Muscle of arm (tissue), 12 donors: ENCODE results near the gene DNA2. TPM values are rescaled to one million over a fixed set of nuclear protein-coding genes. Genes with fewer than 3 reads are reported as not detected.

Experiments used
- DNase-seq: peaks from one replicate; pipeline ENCODE4 v3.0.0-alpha.2; 2013
- polyA plus RNA-seq, 12 donors: library from polyadenylated mRNA; unstranded; fragments of 120-200 nt; gene quantifications; one replicate each; pipeline ENCODE4 v1.2.1, GENCODE V29; 2013; ENCODE audit not compliant: insufficient read length in 12 of 12

DNA2 gene
- polyA plus RNA-seq, 12 donors, result 2.6 to 9.1 (median 6.9) TPM; not detected in 1

DNA sequence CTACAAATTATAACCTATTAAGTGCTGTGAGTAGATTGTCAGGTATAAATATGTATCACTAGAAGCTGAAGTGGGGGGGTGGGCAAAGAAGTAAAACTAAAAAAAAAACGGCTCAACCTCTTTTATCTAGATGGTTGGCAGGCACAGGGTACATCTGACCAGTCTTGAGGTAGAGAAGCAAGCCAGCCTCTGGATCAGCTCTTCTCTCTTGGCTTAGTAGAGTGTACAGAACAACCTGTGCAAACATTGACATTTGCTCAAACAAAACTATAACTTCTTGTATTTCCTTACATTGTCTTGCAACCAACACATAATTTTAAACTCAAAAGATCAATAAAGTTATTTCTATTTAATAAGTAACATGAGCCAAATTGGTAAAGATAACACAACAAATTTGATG lies 25.6 kb downstream of the DNA2 start:
- no peak for DNase-seq

DNA sequence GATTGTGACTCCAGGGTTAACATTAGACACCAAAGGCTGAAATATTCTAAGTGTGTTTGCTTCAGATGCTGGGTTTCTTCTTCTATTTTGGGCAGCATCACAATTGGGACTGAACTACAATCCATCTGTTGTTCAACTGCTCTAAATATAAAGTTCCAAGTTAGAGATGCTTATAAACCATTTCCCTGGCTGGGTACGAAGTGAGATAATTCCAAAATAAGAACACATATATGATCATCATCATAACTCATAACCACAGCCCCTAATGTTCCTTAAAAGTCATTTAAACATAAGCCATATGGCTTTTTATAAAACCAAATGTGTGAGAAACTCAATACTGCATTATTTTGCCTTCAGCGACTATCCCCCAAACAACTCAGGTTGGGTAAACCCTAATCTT lies 28.8 kb downstream of the DNA2 start:
- no peak for DNase-seq

DNA sequence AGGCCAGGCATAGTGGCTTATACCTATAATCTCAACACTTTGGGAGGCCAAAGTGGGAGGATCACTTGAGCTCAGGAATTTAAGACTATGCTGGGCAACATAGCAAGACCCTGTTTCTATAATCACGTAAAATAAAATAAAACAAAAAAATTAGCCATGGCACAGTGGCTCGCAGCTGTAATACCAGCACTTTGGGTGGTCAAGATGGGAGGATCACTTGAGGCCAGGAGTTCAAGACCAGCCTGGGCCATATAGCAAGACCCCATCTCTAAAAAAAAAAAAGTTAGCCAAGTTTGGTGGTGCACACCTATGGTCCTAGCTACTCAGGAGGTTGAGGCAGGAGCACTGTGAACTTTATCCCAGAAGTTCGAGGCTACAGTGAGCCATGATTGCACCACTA lies 30.9 kb downstream of the DNA2 start:
- DNase-seq, result no peak

DNA sequence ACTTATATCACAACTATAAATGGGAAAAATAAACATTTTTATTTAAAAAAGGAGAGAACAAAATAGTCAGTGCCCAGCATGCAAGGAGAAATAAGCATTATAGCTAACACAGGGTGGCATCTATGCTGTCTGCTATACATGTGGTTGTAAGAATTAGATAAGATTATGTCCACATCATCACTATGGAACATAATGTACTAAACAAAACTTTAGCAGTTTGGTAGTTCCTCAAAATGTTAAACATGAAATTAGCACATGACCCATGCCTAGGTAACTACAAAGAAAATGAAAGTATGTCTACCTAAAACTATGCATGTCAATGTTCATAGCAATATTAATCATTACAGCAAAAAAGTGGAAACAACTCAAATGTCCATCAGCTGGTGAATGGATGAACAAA lies 36.0 kb downstream of the DNA2 start:
- DNase-seq, result no peak

DNA sequence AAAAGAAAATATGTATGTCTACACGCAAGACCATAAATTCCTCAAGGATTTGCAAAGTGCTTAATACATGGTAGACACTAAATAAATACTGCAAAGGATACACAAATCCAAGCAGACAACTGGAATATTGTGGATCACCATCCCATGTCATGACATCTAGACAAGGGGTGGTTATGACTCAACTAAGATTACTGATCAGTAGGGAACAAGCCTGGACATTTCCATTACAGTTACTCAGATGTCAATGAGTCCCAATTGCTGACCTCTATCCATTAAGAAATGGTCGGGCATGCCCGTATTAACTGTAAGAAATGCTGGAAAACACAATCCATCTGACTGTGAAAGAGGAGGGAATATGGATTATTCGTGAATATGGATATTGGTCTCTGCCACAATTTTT lies 37.1 kb downstream of the DNA2 start:
- DNase-seq, result no peak

DNA sequence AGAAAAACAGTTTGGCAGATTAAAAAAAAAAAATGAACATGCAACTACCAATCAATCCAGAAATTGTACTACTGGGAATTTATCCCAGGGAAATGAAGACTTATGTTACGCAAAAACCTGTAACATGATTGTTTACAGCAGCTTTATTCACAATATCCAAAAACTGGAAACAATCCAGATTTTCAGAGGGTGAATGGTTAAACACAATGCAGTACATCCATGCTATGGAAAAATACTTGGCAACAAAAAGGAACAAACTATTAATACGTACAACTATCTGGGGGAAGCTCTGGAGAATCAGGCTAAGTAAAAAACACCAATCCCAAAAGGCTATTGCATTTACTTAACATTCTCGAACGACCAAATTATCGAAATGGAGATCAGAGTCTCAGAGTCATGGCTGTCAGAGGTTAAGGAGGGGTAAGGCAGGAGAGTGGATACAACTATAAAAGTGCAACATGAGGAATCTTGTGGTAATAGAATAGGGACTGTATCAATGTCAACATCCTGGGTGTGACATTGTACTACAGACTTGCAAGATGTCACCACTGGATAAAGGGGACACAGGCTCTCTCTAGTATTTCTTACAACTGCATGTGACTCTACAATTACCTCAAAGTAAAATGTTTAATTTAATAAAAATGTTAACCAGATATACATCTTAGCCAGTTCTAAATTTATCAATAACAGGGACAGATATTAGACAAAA lies 43.2 kb downstream of the DNA2 start:
- no peak for DNase-seq

DNA sequence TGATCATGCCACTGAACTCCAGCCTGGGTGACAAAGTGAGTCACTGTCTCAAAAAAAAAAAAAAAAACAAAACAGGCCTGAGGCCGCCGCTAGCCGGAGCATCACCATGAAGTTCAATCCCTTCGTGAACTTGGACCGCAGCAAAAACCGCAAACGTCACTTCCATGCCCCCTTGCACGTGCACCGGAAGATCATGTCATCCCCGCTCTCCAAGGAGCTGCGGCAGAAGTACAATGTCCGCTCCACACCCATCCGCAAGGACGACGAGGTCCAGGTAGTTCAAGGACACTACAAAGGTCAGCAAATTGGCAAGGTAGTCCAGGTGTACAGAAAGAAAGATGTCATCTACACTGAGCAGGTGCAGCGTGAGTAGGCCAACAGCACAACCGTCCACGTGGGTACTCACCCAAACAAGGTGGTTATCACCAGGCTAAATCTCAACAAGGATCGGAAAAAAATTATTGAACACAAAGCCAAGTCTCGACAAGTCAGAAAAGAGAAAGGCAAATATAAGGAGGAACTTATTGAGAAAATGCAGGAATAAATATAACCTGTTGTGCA lies 47.2 kb downstream of the DNA2 start:
- DNase-seq, result no peak

DNA sequence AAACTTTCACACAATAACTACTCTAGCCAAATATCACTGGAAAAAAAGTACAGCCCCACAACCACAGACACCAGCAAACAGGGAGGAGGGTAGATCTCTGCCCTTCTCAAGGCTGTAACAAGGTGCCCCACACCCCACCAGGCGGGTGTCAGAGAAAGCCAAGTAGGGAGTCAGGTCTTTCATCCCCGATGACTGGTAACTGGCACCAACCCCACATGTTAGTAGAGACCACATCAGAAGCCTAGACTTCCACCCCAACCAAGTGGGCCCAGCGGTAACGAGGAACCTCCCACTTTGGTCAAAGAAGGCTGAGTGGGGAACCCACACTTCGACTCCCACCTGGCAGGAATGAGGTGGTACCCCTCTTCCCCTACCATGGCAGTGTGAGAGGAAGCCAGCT lies 48.3 kb downstream of the DNA2 start:
- DNase-seq, result no peak

DNA sequence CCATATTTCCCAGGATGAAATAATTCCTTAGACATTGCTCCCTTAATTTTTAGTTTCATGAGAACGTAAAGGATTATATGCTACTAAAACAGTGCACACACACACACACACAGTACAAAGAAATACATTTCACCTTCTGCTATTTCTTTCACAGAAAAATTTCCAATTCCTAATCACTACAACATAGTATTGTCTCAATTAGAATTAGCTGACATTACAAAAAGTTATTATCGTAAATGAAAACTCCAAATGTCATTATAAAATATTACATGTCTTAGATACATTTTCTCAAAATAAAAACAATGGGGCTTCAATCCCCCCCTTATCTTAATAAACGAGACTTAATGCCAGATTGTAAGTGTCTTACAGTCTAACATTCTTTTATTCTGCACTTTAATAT lies 52.4 kb downstream of the DNA2 start:
- DNase-seq, result no peak

DNA sequence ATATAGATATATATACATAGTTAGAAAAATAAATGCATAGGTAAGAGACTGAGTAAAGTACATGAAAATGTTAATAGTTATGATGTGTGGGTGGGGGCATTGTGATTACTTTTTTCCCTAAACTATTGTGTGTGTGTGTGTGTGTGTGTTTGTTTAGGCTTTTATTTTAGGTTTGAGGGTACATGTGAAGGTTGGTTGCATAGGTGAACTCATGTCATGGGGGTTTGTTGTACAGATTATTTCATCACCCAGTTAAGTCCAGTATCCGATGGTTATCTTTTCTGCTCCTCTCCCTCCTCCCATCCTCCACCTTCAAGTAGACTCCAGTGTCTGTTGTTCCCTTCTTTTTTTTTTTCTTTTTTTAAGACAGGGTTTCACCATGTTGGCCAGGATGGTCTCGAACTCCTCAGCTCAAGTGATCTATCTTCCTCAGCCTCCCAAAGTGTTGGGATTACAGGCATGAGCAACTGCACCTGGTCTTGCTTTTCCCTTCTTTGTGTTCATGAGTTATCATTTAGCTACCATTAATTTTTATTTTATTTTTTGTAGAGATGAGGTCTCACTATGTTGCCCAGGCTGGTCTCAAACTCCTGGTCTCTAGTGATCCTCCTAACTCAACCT lies 62.8 kb downstream of the DNA2 start:
- no peak for DNase-seq

DNA sequence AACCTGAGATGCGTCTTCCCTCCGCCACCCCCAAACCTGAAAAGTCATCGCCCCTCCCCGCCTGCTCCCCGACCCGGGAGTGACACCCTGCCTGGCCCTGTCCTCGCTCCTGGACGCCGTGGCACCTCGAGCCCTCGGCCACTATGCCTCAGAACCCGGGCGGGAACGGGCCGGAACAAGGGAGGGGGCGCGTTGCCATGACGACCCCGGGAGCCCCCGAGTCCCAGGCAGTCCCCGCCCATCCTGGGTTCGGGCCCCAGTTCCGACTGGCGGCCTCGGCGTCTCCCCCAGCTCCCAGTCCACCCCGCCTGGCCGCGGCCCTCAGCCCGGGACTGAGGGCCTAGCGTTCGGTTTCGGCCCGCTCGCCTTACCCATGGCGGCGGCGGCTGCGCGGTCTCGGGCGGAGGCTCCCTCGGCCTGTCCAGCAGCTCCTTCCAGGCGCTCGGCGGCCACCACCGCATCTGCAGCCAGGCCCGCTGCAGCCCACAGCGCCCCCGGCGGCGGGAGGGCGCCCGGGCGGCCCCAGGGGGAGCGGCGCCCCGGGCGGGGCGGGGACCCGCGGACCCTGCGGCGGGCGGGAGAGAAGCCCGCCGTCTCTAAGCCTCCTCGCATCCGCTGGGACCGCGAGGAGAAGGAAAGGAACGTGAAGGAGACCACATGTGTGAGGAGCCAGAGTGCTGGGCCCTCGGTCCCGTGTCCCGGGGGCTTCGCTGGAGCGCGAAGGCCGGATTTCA lies 64.8 kb downstream of the DNA2 start, which contains the start of gene RUFY2:
Gene RUFY2, minus strand, starts transcription at position 463 of the 734 bp plus-strand sequence. Its CDS starts 88 bp downstream, at position 375.
- DNase-seq, result peak; percentile 82

DNA sequence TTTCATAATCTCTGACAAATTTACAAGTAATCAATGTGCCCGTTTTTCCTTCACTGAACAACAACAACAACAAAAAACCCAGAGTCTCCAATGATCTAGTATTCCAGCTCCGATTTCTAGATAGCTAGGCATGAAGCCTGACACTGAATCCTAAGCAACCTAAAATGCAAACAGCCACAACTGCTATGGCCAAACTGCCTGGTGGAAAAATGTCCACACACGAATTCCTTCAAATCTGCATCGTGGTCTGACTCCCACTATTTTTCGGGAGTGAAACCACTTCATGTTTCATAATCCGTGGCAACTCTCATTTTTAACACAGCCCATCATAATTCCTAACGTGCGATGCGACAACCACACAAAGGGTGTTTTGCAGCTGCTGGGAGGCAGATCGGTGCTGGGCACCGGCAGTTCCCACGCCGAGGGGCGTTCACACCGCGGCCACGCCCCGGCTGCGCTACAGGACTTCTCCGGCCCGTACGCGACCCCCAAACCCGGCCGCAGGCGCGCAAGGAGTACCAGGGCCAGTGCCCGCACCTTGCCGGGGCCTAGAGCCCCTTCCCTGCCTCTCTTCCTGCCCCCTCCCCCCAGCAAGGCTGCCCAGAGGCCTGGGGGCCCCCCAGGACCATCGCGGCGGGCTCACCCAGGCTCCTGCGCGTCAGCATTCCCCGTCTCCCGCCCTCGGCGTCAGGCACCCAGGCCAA lies 65.5 kb downstream of the DNA2 start:
- DNase-seq, result peak; percentile 64

DNA sequence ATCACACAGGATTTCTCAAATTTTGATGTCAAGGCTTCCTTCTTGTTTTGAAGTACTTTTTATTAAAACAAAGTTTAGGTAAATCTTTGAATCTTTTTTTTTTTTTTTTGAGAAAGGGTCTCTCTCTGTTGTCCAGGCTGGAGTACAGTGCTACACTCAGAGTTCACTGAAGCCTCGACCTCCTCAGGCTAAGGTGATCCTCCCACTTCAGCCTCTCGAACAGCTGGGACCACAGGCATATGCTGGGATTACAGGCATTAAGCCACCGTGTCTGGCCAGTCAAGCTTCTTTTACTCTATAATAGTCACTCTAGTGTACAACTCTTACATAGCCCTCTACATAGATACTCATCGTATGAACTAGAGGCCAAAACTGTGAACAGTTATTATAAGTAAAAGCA lies 68.1 kb downstream of the DNA2 start:
- no peak for DNase-seq

DNA sequence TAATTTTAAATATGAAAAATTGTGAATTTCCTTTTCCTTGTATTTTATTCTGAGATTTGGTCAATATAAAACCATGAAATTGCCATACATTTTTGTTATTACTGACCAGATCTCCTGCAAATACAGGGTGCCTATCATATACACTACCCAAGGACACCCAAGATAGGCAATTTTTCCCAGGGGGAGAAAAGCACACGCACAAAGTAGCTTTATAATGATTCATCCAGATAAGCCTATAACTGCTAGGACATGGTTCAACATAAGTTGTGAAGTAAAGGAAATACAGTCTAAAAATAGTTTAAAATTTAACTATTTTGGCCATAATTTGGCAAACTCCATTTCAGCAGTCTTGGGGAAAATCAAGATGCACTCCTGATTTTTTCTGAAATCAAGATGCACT lies 69.5 kb downstream of the DNA2 start:
- DNase-seq, result no peak

DNA sequence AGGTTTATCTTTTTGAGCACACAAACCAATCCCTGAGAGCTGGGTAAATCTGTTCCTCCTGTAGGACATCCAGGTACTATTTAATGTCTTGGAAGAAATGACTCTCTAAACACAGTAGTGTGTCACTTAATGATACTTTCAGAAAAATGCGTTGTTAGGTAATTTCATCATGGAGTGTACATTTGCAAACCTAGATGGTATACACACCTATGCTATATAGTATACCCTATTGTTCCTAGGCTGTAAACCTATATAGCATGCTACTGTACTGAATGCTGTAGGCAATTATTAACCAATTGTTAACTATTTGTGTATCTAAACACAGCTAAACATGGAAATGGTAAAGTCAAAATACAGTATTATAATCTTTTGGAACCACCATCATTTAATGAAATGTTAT lies 74.8 kb downstream of the DNA2 start:
- no peak for DNase-seq

DNA sequence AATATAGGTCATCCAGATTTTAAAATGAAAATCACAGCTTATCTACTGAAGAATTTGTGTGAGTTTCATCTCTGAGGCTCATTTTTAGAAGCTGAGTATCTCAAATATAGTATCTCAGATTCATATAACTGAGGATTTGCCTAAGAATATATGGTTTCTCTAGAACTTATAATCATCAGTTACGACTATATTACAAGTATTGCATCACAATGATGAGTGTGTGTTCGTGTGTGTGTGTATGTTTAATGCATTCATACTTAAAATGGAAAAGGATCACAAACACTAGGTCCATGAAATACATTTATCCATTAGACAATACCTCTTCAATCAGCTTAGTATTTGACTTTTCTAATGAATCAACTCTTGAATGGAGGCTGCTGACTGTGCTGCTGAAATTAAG lies 86.0 kb downstream of the DNA2 start:
- no peak for DNase-seq

DNA sequence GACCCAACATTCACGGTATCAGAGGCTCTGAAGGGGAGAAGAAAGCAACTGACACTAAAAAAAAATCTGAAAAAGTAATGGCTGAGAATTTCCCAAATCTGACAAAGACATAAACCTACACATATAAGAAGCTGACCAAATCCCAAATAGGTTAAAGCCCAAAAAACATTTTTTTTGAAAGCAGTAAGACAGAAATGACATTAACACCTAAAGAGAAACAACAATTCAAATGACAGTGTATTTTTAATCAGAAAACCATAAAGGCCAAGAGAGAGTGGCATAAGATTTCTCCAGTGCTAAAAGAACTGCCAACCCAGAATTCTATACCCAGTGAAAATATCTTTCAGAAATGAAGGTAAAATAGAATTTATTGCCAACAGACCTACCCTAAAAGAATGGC lies 100.2 kb downstream of the DNA2 start:
- DNase-seq, result no peak

DNA sequence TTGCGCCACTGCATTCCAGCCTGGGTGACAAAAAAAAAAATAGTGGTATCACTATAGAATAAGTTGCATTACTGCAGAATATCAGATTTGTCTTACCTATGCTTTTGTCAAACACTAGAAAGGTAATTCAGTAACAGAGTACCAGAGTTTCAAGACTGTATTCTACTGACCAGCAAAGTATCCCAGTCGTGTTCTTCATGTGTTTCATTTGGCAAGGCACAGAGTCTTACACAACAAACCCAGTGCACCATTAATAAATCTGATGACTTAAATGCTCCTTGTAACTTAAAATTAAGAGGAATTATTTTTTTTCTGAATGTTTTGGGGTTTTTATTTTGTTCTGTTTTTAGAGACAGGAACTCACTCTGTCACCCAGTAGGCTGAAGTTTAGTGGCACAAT lies 104.7 kb downstream of the DNA2 start:
- no peak for DNase-seq

DNA sequence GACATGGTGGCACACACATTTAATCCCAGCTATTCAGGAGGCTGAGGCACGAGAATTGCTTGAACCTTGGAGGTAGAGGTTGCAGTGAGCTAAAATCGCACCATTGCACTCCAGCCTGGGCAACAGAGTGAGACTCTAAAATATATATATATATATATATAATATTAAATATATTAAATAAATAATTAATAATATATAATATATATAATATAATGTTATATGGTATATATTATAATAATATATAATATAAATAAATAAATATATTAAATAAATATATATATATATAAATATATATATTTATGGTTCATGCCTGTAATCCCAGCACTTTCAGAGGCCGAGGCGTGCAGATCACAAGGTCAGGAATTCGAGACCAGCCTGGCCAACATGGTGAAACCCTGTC lies 105.2 kb downstream of the DNA2 start:
- no peak for DNase-seq

DNA sequence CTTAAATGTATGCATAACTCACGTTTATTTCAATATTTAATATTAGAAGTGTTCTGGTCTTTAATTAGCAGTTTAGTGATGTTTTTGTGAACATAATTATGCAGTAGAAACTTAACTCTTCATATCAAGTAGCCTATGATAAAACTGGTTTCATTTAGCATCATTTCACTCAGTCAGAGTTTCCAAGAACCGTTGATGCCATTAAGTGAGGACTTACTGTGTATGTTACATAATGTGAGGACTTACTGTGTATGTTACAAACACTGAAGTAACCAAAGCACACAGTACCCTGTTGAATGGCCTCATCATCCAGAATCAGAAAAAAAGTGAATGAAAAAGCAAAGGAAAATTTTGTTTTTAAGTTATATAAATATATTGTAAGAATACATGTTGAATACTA lies 106.2 kb downstream of the DNA2 start:
- DNase-seq, result no peak

DNA sequence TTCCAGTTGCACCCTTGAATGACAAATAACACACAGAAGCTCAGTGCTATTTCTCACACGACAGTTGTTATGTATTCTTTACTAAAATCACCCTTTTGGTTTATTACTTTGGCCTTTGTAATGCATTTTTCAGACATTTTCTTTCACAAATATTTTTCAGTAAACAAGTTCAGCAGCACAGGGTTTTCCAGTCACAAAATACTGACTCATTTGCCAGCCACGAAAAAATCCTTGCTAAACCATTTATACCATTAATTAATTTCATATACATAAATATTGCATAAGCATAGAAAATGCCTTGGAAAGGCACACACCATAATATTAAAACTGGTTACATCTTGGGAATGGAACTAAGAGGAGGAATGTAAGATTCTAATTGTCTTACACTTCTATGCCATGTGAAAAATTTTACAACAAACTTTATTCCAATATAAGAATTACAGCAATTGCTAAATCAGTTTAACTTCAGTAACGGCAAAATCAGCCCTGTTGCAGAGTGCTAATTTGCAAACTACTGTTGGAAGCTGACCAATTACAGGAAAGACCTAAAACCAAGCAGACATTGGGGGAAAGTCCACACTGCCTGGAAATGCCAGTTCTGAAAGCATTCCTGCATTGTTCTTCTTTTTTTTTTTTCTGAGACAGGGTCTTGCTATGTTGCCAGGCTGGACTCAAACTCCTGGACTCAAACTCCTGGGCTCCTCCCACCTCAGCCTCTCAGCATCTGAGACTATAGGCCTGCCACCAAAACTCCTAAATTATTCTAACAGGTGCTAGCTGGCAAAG lies 107.5 kb downstream of the DNA2 start:
- peak; percentile 11 for DNase-seq
